Upper lobe of right lung (tissue), 1 donor: ENCODE results near the gene LPP. TPM values are rescaled to one million over a fixed set of nuclear protein-coding genes. Genes with fewer than 3 reads are reported as not detected.
A peak's percentile ranks its signal among the peaks of the same experiment; 100 is the strongest.

Source experiments
- ATAC-seq: fragments of 200-7000 bp; cut with Tn5 transposase; one replicate; pipeline ENCODE4 v1.9.1; 2020; ENCODE audit warnings: mild to moderate bottlenecking, moderate library complexity
- DNase-seq: peaks from one replicate; pipeline ENCODE4 v3.0.0-alpha.2; 2020
- H3K27ac ChIP-seq: fragments of 200-600 bp; one replicate; pipeline ENCODE4 v1.8.0; 2022
- H3K27me3 ChIP-seq: fragments of 200-600 bp; one replicate; pipeline ENCODE4 v1.8.0; 2022; ENCODE audit warnings: mild to moderate bottlenecking
- H3K36me3 ChIP-seq: fragments of 200-600 bp; one replicate; pipeline ENCODE4 v1.8.0; 2022
- H3K4me1 ChIP-seq: fragments of 200-600 bp; one replicate; pipeline ENCODE4 v1.8.0; 2022
- H3K4me3 ChIP-seq: fragments of 200-600 bp; one replicate; pipeline ENCODE4 v1.8.0; 2022; ENCODE audit warnings: mild to moderate bottlenecking
- H3K9me3 ChIP-seq: fragments of 200-600 bp; one replicate; pipeline ENCODE4 v1.8.0; 2022
- CTCF ChIP-seq: fragments of 200-600 bp; IDR thresholded peaks from one replicate; pipeline ENCODE4 v1.8.0; 2022; ENCODE audit warnings: antibody characterized with exemption
- intact Hi-C: fragments of 100-400 bp; cut with DNase I; formaldehyde crosslinking; loops from one replicate; pipeline ENCODE4 v1.11.0; 2022
- total RNA-seq: library from RNA; stranded (reverse); fragmentation: NEBNext Ultra II Directional; extraction: Animal tissue kit (Norgen Biotek cat#: 25700); gene quantifications from one replicate; pipeline ENCODE4 v1.2.1, GENCODE V29; 2021
- donor health status: DM: no; HTN: yes; CAD: no; lungs with severe emphysema.

LPP gene
- total RNA-seq, 1 donor from 2014 or later: 191 TPM

DNA sequence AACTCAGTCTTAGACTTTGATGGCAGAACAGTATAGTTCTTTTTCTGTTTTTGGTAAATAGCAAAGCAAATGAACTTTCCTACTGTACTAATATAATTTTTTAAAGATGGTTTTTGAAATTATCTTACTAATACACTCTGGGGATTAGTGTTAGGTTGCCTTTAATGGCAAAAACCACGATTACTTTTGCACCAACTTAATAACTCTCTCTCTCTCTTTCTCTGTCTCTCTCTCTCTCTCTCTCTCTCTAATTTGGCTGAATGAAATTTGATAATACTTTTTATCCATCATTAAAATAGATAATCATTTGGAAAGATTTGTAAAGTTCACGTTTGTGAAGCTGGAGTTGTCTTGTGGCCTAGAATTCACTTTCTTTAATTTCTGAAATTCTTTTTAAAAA lies 257.8 kb downstream of the LPP start:
- peaks cover 6% of the 10 kb centered on the region for H3K36me3 ChIP-seq
- TF ChIP-seq CTCF: no peak
- DNase-seq: no peak
- H3K4me3 ChIP-seq: no peak overlapping the region
- no peak for ATAC-seq
- H3K27me3 ChIP-seq: no peaks in the 10 kb centered on the region
- H3K27ac ChIP-seq: no peak overlapping the region
- intact Hi-C loops: no loop called here
- H3K4me1 ChIP-seq: no peaks in the 10 kb centered on the region
- H3K9me3 ChIP-seq: no peaks in the 10 kb centered on the region

GRCh38 chr3:188415196-188415595 lies 261.2 kb downstream of the LPP start:
- Histone ChIP-seq H3K27me3 (no peaks in the 10 kb centered on the region), H3K4me3 (no peak overlapping the region), H3K36me3 (no peaks in the 10 kb centered on the region), H3K4me1 (peaks cover 8% of the 10 kb centered on the region), H3K9me3 (no peaks in the 10 kb centered on the region), H3K27ac (no peak overlapping the region)
- intact Hi-C loops: no loop called here
- no peak for TF ChIP-seq CTCF
- DNase-seq (no peak), ATAC-seq (no peak)

GRCh38 chr3:188416041-188416440 lies 262.1 kb downstream of the LPP start:
- Histone ChIP-seq H3K9me3 (no peaks in the 10 kb centered on the region), H3K27ac (no peak overlapping the region), H3K36me3 (no peaks in the 10 kb centered on the region), H3K4me1 (peaks cover 13% of the 10 kb centered on the region), H3K4me3 (no peak overlapping the region), H3K27me3 (no peaks in the 10 kb centered on the region)
- DNase-seq (no peak), ATAC-seq (no peak)
- no peak for TF ChIP-seq CTCF
- intact Hi-C loops: no loop called here

- no peak overlapping the region for H3K27ac ChIP-seq
- DNase-seq (no peak), ATAC-seq (peak; percentile 16)
- intact Hi-C loops: no loop called here
- TF ChIP-seq CTCF: no peak
- H3K27me3 ChIP-seq: no peaks in the 10 kb centered on the region
- no peaks in the 10 kb centered on the region for H3K9me3 ChIP-seq
- peaks cover 21% of the 10 kb centered on the region for H3K4me1 ChIP-seq
- H3K4me3 ChIP-seq: no peak overlapping the region
- no peaks in the 10 kb centered on the region for H3K36me3 ChIP-seq
Measured at GRCh38 chr3:188417271-188417696, 263.3 kb downstream of the LPP start.

DNA sequence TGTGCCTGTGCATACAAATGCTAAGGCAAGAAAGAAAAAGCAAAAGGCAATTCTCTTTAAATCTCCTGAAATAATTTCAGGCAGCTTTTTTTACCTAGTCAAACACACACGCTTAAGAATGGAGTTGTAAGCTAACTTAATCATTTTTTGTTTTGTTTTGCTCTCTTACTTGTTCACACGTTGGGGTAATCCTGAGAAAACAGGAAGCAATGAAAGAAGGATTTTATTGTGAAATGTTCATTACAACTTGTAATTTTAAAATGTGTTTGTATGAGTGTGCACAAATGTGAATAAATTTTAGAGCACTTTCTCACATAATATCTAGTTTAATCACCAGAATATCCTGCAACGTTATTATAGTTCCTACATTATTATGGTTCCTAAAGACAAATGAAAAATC lies 263.8 kb downstream of the LPP start:
- peaks cover 21% of the 10 kb centered on the region for H3K4me1 ChIP-seq
- H3K4me3 ChIP-seq: no peak overlapping the region
- no peak for DNase-seq
- H3K9me3 ChIP-seq: no peaks in the 10 kb centered on the region
- no peak for TF ChIP-seq CTCF
- intact Hi-C loops: no loop called here
- no peaks in the 10 kb centered on the region for H3K36me3 ChIP-seq
- H3K27me3 ChIP-seq: no peaks in the 10 kb centered on the region
- ATAC-seq: no peak
- no peak overlapping the region for H3K27ac ChIP-seq

GRCh38 chr3:188421151-188421821 lies 267.3 kb downstream of the LPP start:
- no peak overlapping the region for H3K4me3 ChIP-seq
- intact Hi-C loops: no loop called here
- ATAC-seq (no peak), DNase-seq (no peak)
- H3K27me3 ChIP-seq: no peaks in the 10 kb centered on the region
- TF ChIP-seq CTCF: no peak
- H3K9me3 ChIP-seq: no peaks in the 10 kb centered on the region
- H3K4me1 ChIP-seq: peaks cover 21% of the 10 kb centered on the region
- no peaks in the 10 kb centered on the region for H3K36me3 ChIP-seq
- no peak overlapping the region for H3K27ac ChIP-seq
